ENCODE data around the gene DPYSL4.

- TF ChIP-seq CTCF (IDR thresholded peaks at IDR 0.05): no peak
- TF ChIP-seq POLR2A (IDR thresholded peaks at IDR 0.05): no peak
- TF ChIP-seq EP300 (IDR thresholded peaks at IDR 0.05; ENCODE audit: low read depth): no peak
- TF ChIP-seq POLR2AphosphoS5 (IDR thresholded peaks at IDR 0.05): no peak
These were observed 24.0 kb upstream of the DPYSL4 start for GRCh38 chr10:132162590-132163277.
